CD4-positive, alpha-beta T cell treated with Interleukin-1 beta for 1 hour (primary cell): ENCODE data around the gene XNDC1N.

Experiments
- DNase-seq, 2 donors: peaks; one replicate each; pipeline ENCODE4 v3.0.0-alpha.2; 2020 to 2022

The XNDC1N gene

DNA sequence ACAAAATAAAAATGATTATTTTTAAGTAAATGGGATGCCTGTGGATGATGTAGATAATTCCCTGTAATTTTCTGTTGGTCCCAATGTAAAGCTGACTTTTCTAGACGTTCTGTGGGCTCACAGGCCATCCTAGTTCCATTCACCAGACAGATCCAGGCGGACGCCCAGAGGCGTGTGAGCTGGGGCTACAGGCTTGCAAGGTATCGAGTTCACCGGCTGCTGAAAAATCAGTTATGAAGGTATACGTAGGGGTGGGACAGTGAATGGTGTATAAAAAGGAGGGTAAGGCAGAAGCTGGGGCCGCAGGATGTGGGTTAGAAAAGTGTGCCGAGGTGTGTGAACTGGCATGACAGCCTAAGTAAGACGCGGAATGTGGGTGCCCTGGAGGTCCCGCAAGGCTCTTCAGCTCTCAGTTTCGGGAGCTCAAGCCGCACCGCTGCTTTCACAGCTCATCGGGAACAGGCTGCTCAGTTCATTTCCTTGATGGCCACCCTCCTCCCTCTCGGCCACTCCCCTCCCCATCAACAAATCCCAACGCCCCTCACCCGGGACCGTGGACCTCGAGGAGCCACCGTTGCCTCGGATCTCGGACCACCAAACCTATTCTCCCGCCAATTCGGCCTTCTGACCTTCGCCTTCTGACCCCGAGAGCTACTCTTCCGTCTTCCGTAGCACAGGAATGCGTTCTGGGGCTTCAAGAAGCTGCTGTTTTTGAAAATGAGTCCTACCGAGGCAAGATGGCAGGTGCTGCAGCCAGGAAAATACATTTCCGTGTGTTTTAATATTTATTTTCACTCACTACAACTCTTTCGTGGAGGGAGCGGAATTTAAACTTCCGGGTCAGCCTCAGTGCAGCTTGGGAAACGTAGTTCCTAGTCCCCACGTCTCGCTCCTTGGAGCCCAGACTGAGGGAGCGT, at the start of gene XNDC1N:
XNDC1N (minus strand) TSS at position 775 of the 917 bp plus-strand sequence. CDS start 5,241 bp downstream, outside the sequence.
- DNase-seq = peak; percentile 32 to 84

GRCh38 chr11:71977743-71978418, 49.5 kb upstream of the XNDC1N start:
- peak; percentile 58 to 63 for DNase-seq

- no peak for DNase-seq
Measured at GRCh38 chr11:71977090-71977489, 48.7 kb upstream of the XNDC1N start.

GRCh38 chr11:71976551-71976950, 48.2 kb upstream of the XNDC1N start:
- no peak for DNase-seq

DNA sequence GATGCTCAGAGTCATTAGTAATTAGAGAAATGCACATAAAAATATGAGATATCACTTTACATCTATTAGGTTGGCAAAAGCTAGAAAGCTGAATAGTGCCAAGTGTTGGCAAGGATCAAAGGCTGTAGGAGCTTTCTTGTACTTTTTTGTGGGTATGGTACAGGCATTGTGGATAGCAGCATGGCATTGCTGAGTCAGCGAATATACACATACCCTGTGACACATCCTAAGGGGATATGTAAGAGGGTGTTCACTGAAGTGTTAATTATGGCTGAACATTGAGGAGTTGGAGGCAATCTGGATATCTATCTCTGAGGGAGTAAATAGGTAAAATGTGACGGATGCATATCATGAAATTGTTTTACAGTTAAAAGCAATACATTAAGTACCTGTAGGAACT, 43.3 kb upstream of the XNDC1N start:
- DNase-seq = no peak

GRCh38 chr11:71964641-71965040, 36.2 kb upstream of the XNDC1N start:
- no peak for DNase-seq

GRCh38 chr11:71963468-71963867, 35.1 kb upstream of the XNDC1N start:
- no peak for DNase-seq

GRCh38 chr11:71962428-71963038, 34.1 kb upstream of the XNDC1N start:
- no peak for DNase-seq

- no peak for DNase-seq
Measured at GRCh38 chr11:71955898-71956456, 27.6 kb upstream of the XNDC1N start.

DNA sequence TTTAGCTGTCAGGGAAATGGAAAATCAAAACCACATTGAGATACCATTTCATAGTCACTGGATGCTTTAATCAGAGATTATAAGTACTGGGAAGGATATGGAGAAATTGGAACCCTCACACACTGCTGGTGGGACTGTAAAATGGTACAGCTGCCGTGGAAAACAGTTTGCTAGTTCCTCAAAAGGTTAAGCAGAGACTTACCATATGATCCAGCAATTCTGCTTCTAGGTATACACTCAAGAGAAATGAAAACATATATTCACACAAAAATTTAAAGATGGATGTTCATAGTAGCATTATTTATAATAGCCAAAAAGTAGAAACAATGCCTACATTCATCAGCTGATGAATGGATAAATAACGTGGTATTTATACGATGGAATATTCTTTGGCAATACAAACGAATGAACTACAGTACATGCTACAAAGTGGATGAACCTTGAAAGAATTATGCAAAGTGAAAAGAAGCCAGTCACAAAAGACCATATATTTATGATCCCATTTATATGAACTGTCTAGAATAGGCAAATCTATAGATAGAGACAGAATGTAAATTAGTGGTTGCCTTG, 23.4 kb upstream of the XNDC1N start:
- no peak for DNase-seq

DNA sequence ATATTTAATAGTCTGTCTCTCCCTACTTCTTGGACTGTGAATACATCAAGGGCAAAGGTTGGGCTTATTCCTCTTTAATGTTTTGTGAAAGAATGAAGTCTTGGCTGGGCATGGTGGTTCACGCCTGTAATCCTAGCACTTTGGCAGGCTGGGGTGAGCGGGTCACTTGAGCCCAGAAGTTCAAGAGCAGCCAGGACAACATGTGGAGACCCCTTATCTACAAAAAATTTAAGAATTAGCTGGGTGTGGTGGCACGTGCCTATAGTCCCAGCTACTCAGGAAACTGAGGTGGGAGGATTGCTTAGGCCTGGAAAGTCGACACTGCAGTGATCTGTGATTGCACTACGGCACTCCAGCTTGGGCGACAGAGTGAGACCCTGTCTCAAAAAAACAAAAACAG, 20.6 kb upstream of the XNDC1N start:
- DNase-seq = no peak

- DNase-seq = no peak
Measured at GRCh38 chr11:71948314-71949027, 20.1 kb upstream of the XNDC1N start.

GRCh38 chr11:71947498-71947897, 19.1 kb upstream of the XNDC1N start:
- DNase-seq = no peak

DNA sequence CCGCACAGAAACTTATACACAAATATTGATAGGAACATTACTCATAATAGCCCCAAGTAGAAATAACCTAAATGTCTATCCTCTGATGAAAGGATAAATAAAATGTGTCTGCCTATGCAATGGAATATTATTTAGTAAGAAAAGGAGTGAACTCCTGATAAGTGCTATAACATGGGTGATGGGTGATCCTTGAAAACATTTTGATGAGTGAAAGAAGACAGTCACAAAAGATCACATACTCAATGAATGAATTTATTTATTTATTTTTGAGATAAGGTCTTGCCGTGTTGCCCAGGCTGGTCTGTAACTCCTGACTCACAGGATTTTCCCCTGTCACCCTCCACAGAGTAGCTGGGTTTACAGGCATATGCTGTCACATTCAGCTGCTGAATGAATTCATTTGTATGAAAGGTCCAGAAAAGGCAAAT, 17.8 kb upstream of the XNDC1N start:
- DNase-seq = no peak

GRCh38 chr11:71940561-71941219, 12.3 kb upstream of the XNDC1N start:
- no peak for DNase-seq

GRCh38 chr11:71937826-71938225, 9.4 kb upstream of the XNDC1N start:
- no peak for DNase-seq

DNA sequence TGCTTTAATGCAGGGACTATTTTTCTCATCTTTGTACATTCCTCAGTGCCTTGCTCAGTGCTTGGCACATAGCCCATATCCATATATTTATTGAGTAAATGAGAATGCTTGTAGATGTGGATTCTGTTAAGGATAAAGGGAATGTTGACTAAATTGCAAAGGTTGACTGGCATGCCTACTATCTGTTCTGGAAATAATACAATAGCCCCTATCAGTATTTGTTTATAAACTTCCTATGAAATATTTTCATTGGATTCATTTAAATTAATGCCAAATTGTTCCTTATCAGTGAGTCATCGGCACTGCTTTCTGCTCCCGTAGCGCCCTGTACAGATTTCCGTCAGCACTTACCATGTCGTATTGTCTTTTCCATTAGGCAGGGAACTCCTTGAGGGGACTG, 8.4 kb upstream of the XNDC1N start:
- no peak for DNase-seq

GRCh38 chr11:71935338-71935925, 7.0 kb upstream of the XNDC1N start:
- DNase-seq = no peak

GRCh38 chr11:71934213-71934612, 5.8 kb upstream of the XNDC1N start:
- DNase-seq = peak in 1 of 2 donors; percentile 16

DNA sequence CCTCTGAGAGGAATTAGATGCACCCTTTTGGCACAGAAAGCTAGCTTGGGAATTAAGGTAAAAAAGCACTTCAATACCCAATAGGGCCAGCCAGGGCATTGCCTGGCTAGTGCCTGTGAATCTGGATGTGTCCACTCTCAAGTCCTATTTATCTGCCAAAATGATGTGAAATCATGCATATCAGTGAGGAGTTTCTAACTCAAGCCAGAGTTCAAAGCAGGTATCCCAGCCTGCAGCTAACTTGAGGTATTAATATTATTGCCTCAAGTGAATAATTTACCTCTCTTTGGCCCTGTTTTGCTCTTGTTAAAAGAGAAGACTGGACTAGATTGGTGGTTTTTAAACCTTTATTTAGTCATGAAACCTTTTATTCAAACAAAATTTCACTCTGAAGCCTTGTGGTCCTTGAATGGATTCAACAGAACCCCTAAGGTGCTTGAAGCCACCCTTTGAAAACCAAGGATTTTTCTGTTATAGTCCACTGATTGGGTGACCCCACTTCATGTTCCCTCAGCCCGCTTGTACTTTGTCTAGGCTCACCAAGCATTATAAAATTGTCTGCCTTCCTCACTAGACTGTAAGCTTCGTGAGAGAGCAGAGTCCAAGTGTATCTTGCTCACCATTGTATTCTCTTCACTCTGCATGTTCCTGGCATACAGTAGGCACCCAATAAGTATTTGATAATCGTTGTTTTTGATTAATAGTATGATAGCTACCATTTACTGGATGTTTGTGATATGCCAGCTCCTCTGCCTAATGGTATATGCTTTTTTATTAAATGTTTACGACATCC, 4.9 kb upstream of the XNDC1N start:
- no peak for DNase-seq

- DNase-seq = no peak
Measured at GRCh38 chr11:71931245-71931602, 2.8 kb upstream of the XNDC1N start.
